PC-9 (cell line): Measurements from ENCODE around the gene ABTB1.

Experiments
- CTCF ChIP-seq: fragments of 200-600 bp; sonication (generic); conservative IDR thresholded peaks from 2 replicates; pipeline ENCODE4 v1.6.1; 2017; ENCODE audit warnings: mixed run types, antibody characterized with exemption, mild to moderate bottlenecking, moderate library complexity
- EZH2 ChIP-seq: fragments of 200-600 bp; sonication (generic); IDR thresholded peaks from 2 replicates; pipeline ENCODE4 v1.8.0; 2017; ENCODE audit warnings: antibody characterized with exemption, low read depth

GRCh38 chr3:127666676-127667075 is 6.1 kb upstream of the ABTB1 start:
- TF ChIP-seq CTCF, result no peak
- no peak for TF ChIP-seq EZH2
